ENCODE measurements around the gene LCOR.

Gene LCOR

GRCh38 chr10:96858706-96859050 lies 26.6 kb downstream of the LCOR start:
- in situ Hi-C loops (cut with HindIII; ENCODE audit: low sequenced_read_pairs) = no loop called here
- H3K4me3 ChIP-seq (ENCODE audit: low read depth, low read length) = no peak overlapping the region
- TF ChIP-seq CTCF (IDR thresholded peaks at IDR 0.05; ENCODE audit: low read depth, low read length, missing control alignments) = no peak
- DNase-seq (ENCODE audit: low read depth) = no peak

DNA sequence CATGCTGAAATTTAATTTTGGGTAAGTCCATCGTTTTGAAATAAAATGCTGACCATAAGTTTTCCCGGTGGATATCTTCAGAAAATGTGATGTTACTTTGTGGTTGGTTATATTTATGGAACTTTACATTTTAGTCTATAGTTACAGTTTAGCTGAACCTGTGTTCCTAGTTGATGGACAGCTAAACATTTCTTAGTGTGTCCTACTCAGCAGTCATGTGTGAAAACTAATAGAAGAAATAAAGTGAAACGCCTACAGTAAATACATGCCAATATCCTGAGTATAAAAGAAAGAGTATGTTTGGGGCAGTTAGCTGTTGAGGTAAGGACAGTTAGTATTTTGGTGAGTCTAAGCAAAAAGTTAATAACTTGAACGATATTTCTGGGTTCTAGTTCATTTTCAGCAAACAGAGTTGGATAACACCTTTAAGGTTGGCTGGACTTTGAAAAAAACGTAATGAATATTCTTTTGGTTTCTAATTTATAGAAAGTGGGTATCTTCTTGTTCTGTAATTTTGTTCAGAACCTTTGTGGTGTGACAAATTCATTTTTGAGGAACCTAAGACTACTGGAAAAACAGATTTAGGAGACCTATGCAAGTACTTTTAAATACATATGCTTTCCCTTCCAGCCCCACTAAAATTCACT lies 28.7 kb downstream of the LCOR start:
- no peak for TF ChIP-seq CTCF (IDR thresholded peaks at IDR 0.05; ENCODE audit: low read depth, low read length, missing control alignments)
- no peak for DNase-seq (ENCODE audit: low read depth)
- no peak overlapping the region for H3K4me3 ChIP-seq (ENCODE audit: low read depth, low read length)
- in situ Hi-C loops (cut with HindIII; ENCODE audit: low sequenced_read_pairs) = no loop called here

DNA sequence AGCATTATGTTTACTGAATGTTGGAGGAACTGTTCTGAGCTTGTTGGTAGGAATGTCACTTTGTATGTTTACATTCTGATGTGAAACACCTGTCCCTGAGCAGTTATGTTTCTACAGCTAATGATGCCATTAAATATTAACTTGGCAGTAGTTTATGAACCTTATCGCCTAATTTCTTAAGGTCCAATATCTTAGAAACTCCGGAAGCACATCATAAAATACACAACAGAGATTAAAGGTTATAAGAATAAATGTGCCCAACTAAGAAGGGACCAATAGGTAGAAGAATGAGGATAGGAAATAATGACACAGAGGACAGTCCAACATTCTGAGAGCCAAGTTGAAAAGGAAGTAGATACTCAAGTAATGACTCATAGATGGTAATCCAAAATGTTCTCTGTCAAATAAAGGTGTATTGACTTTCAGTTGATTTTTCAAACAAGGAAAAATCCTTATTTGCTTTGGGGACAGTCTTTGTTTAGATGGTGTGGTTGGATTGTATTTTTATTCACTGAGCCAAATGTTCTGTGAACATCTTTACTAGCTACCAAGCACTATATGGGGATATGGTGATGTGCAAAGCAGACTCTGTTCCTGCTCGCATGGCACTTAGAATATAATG lies 31.9 kb downstream of the LCOR start:
- no peak for TF ChIP-seq CTCF (IDR thresholded peaks at IDR 0.05; ENCODE audit: low read depth, low read length, missing control alignments)
- in situ Hi-C loops (cut with HindIII; ENCODE audit: low sequenced_read_pairs) = no loop called here

DNA sequence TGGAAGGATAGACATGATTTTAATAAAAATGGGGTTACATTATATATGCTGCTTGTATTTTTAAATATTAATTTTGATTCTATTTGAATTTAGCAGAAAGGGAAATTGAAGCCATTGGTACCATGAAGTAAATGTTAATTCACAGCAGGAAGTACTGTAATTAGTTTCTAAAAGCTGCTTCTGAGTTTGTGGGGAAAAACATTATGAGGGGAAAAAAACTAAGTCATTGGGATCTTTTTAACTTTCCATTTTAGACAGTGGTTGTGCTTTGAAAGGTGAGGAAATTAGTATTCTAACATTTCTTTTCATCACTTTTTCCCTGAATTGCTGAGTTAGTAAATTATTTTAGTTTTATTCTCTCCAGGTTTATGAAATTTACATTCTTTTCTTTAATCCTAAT lies 41.0 kb downstream of the LCOR start:
- H3K4me3 ChIP-seq (ENCODE audit: low read depth, low read length) = no peak overlapping the region
- in situ Hi-C loops (cut with HindIII; ENCODE audit: low sequenced_read_pairs) = no loop called here
- TF ChIP-seq CTCF (IDR thresholded peaks at IDR 0.05; ENCODE audit: low read depth, low read length, missing control alignments) = no peak
- no peak for DNase-seq (ENCODE audit: low read depth)

More for the DNA sequence above, 31.9 kb downstream of the LCOR start:
- H3K4me3 ChIP-seq (ENCODE audit: low read depth, low read length) = no peak overlapping the region
- no peak for DNase-seq (ENCODE audit: low read depth)

DNA sequence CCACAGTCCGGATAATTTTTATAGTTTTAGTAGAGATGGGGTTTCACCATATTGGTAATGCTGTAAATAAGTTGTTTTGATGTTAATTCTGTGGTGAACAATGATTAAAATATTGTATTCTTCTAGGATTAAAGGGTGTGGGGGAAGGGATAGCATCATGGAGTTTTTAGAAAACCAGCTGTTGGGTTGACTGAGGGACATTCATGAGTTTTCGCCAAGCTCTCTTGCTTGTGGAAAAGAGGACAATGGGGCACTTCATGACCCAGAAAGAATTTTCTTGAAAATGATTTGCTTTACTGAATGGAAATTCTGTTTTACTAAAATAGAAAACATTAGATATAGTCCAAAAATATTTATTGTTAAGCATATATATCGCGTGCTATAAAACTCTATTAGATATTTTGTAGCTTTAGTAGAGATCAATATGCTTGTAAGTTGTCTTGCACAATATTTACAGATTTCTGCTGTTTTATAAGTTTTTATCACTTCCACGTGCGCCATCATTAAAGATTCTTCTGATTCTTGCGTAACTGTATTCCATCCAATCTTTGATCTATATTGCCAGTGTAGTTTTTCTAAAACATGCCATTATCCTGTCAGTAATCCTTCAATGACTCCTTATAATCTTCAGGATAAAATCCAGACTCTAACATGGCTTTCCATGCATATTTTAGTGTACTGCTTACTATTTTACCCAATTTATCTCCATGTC lies 41.8 kb downstream of the LCOR start:
- no peak overlapping the region for H3K4me3 ChIP-seq (ENCODE audit: low read depth, low read length)
- no peak for DNase-seq (ENCODE audit: low read depth)
- in situ Hi-C loops (cut with HindIII; ENCODE audit: low sequenced_read_pairs) = no loop called here

GRCh38 chr10:96878057-96878456 lies 46.0 kb downstream of the LCOR start:
- in situ Hi-C loops (cut with HindIII; ENCODE audit: low sequenced_read_pairs) = no loop called here
- H3K4me3 ChIP-seq (ENCODE audit: low read depth, low read length) = no peak overlapping the region
- no peak for TF ChIP-seq CTCF (IDR thresholded peaks at IDR 0.05; ENCODE audit: low read depth, low read length, missing control alignments)
- DNase-seq (ENCODE audit: low read depth) = no peak

More for the DNA sequence above, 41.8 kb downstream of the LCOR start:
- no peak for TF ChIP-seq CTCF (IDR thresholded peaks at IDR 0.05; ENCODE audit: low read depth, low read length, missing control alignments)

Data from astrocyte of the cerebellum (primary cell).